Non-pigmented ciliary epithelial cell (primary cell): Measurements from ENCODE around the gene PUM2.

ENCODE experiments used
- DNase-seq: peaks from one replicate; pipeline ENCODE4 v3.0.0-alpha.2; 2010; ENCODE audit warnings: low read depth

Gene PUM2

DNA sequence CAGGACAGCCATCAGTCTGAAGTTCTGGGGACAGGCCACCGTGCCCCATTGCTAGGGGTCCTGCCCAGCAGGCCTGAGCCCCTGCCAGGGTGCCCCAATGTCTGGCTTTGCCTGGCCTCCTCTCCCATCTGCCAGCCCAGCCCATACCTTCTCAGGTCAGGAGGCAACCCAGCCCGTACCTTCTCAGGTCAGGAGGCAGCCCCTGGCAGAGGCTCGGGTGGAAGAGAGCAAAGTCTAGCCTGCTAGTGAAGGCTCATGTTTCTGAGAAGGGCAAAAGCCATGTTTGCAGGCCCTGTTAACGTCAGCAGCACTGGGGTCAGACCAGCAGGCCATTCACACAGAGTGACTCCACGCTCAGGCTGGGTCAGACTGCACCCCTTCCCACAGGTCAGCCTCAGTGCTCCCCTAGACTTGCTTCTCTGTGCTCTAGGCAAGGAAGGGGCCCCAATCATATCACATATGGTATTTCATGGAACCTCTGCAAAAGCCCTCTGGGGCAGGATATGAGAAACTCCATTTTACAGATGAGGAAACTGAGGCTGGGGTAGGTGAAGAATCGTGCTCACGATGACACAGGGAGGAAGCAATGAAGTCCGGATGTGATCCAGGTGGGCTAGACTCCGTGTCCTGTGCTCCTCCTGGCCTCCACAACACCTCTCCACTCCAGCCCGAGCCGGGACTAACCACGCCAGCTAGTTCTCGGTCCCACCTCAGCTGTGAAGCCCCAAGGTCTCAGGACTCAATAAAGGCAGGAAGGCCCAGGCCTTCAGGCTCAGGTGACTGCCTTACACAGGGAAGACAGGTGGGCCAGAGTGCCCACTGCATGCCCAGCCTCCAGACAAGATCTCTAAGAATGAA is 135.2 kb downstream of the PUM2 start:
- DNase-seq = no peak

DNA sequence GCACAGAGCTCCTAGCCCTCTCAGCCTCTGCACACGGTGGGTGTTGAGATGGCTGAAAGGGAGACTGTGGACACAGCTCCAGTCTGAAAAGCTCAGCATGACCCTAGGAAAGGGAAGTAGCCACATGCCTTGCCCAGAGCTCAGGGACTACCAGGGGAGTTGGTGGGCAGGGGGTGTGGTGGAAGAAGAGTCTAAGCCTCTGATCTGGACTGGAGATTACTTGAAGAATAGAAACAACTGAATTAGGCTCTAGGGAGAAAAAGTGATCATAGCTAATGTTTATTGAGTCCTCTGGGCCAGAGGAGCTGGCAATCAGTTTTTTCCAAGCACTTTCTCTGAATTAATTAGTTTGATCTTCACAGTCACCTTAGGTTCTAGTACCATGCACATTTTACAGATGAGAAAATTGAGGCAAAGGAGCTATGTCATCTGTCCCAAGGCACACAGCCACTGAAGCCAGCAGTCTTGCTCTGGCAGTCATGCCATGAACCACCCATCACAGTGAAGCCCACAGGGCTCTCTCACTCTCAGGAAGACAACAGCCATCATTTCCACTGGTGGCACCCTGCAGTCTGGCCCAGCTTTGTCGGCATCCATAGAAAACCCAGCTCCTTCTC is 136.0 kb downstream of the PUM2 start:
- DNase-seq = no peak

DNA sequence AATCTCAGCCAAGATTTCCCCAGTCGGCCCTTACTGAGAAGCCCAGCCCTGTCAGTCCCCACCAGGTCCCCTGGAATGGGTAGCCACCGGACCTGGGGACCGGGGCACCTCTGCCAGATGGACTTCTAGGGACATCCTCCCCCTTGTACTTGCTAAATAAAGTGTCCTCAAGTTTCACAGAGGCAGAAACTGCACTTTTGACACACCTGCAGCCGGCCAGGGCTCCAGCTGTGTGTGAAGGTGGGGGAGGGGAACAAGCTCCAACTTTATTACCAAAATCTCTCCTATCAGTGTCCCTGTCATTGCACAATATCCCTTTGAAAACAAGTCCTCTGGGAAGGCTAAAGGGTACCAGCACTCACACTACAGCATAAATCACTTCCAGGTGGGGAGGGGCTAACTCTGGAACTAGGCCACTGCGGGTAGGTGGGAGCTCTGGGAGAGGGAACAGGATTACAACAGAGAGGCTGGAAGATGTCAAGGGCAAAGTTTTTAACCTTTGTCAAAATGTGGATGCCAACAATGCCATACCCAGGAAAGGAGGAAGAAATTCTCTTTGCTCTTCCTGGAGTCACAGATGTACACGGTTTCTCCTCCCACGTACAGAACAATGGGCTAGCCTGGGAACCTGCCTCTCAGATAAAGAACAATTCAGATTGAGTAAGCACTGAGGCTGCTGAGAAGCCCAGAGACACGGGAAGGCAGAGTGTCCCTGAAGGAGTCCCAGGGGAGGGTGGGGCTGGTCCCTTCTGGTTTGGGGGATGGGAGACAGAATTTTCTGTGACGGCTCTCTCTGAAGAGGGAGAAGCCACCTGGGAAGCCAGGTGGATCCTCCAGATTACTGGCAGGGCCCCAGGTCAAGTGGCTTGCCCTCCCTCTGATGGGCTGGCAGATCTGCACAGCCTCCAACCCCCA is 136.7 kb downstream of the PUM2 start:
- DNase-seq = no peak

DNA sequence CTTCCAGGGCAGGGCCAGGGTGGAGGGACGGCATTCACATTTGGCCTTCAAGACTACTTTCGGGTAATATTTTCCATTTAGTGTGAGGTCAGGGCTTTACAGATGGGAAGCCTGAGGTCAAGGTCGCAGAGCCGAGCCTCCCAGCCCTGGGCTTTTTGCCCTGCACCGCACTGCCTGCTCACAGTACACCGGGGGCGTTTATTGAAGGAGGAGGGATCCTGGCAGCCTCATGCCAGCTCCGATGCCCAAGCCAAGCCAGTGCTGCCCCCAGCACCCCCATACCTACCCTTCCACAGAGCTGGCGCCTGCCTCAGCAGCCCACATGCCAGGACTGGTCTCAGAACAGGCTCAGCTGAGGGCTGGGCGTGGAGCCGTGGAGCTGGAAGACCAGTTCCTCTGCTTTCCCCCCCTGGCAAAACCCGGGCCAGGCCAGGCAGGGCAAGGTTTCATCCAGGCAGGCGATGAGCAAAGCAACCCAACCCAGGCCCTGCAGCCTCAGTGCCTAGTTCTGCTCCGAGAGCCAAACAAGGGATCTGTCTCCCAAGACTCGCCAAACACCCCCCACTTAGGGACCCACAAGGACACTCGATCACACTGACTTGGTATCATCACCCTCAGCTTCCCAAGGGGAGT is 137.7 kb downstream of the PUM2 start:
- no peak for DNase-seq

DNA sequence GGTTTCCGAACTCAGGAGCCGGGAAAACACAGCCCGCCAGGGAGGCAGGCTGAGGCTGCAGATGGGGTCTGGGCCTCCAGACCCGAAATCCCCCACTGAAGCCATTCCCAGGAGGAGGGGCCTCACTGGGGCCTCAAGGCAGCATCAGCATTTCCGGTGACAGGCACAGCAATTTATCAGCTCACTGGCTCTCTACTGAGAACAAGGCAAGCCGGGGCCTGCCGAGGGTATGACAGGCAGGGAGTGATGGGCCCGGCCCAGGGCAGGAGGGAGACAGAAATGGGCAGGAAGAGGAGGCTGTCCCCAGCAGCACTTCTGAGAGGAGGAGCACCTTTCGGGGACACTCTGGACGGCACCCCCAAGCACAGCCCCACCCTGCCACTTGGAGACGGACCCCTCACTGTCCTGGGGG is 138.2 kb downstream of the PUM2 start:
- DNase-seq = no peak

DNA sequence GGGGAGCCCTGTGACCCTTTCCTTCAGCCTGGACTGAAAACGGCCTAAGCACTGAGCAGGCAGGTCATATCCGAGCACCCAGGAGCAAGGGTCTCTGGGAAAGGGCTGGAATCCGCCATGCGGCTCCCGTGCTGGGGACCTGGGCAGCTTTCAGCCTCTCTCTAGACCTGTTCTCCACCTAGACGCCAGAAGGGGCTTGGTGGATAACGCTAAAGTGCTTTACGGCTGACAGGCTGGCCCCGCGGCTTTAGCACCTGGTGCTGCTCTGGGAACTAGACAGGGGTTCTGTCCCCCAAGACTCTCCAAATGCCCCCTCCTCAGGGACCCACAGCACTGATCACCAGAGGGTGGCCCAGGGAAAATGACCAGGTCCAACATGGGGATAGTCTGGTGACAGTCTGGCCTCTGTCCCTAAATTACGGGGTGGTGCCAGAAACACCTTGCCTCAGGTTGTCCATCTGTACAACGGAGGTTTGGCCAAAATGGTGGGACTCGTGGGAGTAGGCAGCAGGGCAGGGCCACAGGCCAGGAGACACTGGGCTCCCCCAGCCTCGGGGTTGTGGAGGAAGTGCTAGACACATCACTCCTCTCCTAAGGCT is 138.7 kb downstream of the PUM2 start:
- DNase-seq = no peak

DNA sequence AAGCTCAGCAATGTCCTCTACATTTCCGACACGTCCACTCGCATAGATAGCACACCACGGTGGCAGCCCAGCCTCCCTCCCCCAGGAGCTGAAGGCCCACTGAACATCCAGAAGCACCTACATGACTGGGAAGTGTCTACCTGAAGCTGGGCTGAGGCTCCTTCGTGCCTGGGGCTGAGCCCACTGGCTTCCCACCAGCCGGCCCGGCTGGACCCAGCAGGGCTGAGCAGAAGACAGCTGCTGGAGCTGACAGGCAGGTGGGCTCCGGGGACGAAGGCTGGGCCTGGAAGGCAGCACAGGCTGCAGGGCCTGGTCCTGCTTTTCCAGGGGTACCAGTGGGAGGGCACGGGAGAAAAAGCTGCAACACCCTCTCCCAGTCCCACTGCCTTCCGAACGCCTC is 139.2 kb downstream of the PUM2 start:
- no peak for DNase-seq

DNA sequence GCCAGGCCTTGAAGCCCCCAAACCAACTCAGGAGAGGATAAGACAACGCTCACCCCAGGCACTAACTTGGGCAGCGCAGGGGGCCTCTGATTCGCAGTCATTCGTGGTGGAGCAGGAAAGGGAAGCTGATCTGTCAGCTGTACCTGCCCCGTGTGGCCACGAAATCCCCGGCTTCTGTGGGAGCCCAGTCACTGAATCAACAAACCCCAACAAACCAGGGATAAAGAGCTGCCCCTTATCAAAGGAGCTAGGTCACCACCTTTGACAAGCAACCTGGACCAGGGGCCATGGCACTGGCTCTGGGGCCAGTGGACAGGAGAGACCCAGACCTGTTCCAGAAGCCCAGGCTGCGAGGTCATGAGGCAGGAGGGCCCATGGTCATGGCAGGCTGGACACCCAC is 140.2 kb downstream of the PUM2 start:
- DNase-seq = no peak

DNA sequence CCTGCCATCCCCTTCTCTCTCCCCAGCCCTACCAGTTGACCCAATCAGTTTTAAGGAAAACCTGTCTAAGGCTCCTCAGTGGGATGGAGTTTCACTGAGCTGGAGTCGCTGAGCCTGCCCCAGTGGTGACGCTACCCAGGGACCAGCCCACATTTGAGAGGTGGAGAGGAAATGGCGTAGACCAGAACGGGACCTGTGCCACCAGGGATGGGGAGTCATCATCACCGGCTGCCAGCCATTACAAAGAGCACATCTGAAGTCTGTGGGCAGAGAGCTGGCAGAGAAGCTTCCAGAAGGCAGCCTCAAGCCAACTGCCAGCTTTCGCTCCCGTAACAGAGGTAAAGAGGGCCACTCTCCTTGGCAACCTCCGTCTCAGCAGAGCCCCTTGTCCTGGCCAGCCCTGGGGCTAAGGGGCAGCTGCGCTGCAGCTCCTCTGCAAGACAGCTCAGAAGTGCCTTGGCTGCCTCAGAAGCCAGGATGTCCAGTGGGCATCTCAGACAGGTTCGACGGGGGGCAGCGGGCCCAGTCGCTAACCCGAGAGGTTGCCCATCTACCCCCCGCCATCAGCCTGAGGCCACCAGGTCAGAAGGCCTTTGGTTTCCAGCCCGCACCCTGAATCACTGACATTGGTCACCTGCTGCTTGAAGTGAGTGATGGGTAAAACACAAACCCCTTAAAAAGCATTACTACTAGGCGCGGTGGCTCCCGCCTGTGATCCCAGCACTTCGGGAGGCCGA is 141.1 kb downstream of the PUM2 start:
- no peak for DNase-seq

DNA sequence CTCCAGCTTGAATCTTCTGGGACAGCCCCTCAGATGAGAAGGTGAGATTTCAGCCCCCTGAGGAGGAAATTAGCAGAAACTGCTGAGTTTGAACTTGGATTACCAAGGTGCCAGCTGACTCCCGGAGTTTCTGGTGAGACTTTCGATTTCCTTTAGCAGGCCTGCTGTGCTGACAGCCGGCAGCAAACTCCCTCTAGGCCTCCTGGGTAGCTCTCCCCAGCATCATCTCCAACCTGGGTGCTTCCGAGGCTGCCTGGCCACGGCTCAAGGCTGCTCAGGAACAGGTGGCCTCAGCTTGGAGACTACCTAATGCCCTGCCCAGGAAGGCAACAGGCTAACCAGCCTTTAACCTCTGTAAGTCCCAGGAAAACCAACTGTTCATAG is 142.2 kb downstream of the PUM2 start:
- DNase-seq = no peak

DNA sequence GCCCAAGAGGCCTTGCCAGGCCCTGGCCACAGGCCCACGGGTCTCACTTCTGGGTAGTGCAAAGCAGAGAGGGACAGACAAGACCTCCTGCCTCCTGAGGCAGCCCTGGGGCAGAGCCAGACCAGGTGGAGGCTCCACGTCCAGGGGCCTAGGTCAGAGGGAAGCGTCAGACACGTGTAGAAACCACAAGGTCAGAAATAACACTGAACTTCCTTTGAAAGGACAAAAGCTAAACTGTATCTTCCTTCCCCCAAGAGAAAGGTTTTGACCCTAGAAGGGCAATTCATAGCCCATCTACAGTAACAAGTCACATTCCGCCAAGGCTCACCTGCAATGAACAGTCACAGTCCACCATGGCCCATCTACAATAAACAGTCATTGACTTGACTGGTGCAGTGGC is 143.6 kb downstream of the PUM2 start:
- DNase-seq = no peak

DNA sequence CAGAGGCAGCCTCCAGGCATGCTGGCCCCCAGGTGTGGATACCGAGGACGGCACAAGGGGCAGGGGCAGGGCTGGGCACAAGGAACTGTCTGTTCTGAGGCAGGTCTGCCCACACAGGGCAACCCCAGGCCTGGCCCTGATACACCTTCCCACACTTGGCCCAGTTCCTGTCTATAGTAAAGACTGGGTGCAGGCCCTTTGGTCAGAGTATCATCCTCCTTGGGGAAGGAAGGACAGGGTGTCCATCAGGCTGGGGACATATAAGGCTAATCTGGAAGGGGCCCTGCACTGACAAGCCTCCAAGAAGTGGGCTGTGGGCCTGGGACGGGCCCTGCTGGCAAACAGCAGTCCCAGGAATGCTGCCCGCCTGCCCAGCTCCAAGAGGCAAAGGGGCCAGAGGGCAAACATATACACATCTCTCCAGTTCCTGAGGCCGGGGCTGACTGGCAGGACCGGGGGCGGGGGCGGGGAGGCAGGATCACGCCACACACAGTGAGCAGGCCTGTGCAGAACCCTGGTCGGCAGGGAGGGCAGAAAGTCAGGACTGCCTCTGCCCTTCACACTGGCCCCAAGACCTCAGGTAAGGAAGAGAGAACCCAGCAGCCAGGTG is 144.6 kb downstream of the PUM2 start:
- no peak for DNase-seq

DNA sequence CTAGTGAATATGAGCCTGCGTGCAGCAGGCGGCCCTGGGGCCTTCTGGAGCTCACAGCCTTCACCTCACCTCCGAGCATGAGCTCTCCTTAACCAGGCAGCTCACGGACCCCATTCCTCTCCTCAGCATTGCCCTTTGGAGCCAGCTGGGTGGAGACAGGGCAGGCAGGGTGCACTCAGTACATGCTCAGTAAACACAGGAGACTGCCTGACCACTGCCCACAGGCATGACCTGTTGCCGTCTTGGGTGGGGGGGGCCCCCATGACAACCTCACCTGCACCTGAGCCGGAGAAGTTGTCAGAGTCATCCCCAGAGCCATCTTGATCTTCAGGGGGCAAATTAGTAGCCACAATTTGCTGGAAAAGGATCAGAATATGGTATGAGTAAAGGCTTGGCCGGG is 145.6 kb downstream of the PUM2 start:
- DNase-seq = no peak

DNA sequence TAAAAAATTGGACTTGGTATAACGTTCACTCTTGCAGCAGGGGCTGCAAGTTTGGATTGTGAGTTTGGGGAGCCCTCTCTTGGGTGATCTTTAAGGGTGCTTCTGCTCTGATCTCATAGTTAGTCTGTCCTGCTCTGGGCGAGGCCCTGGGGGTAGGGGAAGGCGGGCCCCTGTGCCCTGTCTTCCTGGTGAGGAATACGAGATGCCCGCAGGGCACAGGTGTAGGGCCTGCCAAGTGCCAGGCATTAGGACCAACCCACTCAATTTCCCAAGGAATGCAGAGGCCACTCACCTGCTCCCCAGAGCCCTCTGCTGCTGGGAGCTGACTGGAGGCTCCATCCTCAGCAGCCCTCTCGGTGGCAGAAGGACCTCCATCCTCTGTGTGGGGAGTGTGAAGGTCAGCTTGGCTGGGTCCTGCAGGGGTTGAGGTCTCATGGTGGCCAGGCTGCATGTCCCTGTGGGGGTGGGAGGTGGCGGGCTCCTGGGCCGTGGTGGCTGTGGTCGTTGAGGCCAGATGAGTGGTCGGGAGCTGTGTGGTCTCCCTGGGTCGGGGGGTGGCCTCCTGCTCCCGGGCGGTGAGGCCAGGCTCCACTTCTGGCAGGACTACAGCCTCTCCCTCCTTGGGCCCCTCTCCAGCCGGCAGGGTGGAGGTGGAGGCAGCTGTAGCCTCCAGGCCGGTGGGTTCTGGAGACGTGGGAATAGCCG is 147.0 kb downstream of the PUM2 start:
- no peak for DNase-seq

DNA sequence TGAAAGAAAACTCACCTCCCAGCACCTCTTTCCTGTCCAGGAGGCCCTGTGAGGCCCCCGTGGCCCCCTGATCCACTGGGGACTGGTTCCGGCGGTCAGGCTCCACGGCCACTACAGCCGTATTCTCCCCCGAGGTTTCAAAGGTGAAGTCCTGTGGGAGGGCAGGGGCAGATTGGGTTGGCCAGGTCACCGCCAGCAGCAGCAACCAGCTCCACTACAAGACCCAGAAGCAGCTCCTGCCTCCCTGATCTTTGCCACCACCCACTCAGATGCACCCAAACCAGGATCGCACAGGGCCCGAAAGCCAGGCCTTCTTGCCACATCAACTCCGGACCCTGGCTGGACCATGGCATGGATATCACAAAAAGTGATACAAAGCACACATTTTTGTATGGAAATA is 147.6 kb downstream of the PUM2 start:
- no peak for DNase-seq

DNA sequence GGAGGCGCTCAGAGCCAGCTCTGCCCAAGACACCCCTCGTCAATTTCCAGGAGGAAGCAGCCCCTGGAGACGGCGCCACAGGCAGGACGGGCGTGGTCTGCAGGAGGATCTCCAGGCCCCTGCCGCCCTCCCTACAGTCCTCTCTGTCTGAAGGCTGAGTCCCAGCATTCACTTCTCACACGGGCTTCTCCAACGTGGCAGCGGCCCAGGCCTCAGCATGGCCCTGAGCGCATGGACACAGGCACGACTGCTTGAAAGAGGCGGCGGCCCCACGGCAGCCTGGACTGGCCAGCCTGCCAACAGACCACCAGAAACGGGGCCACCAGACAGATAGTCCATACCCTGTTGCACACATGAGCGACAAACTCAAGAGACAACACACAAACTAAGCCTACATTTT is 149.0 kb downstream of the PUM2 start:
- no peak for DNase-seq

DNA sequence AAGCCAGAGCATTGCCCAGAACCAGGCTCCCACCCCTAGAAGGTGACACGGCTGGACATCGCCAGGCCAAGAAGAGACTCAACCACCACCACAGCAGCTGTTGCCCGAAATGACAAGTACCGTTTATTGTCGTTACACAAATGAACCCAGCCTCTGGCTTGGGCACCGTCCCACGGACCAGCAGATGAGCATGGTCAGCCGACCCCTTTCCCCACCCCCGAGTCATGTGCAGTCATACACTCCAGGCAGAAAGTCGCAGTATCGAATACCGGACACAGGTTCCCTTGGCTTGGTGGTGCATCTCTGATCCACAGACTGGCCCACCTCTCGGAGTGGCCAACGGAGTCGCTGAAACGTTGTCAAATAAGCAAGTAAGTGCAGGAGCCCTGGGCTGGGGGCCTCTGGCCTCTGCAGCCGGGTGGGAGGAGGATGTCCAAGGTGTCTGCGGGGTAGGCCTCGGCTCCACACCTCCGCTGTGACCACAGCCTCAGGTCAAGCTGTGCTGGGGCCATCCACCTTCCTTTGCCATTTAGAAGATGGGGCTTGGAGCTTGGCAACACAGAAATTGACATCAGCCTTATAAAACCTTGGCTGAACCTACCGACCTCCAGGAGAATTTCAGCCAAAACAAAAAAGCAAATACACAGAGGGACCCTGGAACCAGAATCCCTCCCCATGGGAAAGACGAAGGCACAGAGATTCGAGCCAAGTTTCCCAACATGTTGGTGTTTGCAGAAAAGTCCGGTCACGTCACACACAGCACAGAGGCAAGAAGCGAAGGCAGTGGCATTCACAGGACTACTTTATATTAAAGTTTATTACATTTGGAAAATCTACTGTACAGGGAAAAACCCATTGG is 149.7 kb downstream of the PUM2 start:
- DNase-seq = no peak

DNA sequence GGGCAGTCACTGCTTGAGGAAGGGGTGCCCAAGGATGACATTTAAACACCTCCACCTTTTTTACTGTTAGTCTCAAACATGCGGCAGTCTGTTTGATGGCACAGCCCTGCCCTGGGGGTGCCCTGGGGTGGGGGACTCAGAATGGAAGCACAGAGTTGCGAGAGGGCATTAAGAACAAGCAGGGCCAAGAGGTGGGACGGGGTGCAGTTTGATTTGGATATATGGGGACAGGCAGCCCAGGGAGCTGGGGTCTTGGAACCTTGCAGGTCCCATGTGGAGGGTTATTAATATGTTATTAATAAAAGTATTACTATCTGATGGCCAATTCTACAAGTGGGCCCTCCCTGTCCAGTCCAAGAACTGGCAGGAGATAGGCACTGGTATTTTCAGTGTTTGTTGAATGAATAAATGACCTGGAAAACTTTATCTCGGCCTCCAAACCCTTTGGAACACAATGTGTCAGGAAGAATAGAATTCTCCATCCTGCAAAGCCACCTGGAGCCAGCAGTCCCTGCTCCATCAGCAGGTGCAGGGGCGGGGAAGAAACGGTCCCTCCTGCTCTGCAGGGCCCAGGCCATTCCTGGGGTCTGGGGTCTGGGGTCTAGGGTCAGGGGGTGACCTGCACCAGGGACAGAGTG is 150.9 kb downstream of the PUM2 start:
- DNase-seq = no peak
